HG03066 (cell line): ENCODE results near the gene USP54.
"Not testable (repeated sequence)": the region's sequence is repeated elsewhere in the genome, so short reads cannot be mapped to it uniquely, and the experiment has no call there.

Experiments
- ATAC-seq: cut with Tn5 transposase; IDR thresholded peaks from one replicate; pipeline ENCODE4 v1.9.1; 2021; ENCODE audit warnings: low read depth; ENCODE audit not compliant: unreplicated experiment

USP54 gene

DNA sequence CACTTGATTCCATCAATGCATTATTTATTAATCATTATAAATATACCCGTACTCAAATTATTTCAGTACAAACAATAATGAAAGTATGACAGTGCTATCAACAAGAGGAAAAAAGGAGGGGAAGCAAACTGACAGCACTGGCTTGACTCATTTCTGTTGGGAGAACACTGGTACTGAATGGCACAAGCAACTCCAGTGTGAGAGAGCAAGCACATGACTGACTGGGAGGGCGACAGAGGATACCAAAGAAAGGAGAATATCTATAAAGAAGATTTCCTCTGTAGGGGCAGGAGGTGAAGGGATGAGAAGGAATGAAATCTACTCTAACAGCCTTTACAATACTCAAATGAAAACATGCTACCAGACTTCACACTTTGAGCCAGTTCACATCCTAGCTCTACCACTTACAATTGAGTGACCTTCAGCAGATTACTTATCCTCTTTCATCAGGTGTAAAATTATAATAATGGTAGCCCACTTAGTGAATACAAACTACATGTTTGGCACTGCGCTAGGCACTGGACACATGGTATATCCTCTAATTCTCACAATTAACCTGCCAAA, 1.5 kb downstream of the USP54 start:
- no peak for ATAC-seq

DNA sequence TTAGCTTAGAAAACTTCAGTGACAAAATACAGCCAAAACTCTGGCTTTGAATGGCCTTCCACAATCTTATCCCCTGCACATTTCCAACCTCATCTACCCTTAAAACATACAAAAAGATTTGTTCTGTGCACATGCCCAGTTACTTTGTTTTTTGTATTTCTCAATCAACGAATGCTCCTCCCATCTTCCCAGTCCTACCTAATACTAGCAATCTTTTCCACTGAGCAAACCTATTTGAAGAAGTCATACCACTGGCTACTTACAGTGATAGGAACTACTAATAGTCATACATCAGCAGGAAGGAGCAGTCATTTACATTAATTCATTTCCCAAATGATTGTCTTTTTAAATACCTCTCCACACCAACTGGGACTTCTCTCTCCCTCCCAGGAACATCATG, 2.5 kb downstream of the USP54 start:
- ATAC-seq = no peak

DNA sequence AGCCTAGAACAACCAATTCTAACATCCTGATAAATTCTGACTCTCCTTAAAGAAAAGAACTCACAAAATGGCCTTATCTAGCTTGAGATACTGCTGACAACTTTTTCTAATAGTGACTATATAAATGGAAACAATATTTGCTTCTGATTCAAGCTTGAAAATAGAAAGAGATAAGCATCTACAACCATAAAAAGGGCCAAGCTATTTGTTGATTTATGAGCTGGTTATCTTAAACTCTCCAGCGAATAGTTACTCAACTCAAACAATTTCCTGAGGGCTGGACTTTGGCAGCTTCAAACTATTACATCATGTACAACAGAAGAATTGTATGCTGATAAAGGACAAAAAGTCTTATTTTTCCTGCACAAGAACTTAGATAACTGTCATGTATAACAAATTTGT, 4.6 kb downstream of the USP54 start:
- ATAC-seq = no peak

DNA sequence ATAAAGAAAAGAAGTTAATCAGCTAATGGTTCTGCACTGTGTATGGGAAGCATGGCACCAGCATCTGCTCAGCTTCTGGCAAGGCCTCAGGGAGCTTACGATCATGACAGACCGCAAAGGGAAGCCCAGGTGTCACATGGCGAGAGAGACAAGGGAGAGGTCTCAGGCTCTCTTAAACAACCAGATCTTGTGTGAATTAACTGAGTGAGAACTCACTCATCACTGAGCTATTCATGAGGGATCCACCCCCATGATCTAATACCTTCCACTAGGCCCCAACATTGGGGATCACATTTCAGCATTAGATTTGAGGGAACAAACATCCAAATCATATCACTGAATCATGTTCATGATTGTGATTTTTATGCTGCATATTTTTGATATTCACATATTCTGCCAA, 5.8 kb downstream of the USP54 start:
- no peak for ATAC-seq

DNA sequence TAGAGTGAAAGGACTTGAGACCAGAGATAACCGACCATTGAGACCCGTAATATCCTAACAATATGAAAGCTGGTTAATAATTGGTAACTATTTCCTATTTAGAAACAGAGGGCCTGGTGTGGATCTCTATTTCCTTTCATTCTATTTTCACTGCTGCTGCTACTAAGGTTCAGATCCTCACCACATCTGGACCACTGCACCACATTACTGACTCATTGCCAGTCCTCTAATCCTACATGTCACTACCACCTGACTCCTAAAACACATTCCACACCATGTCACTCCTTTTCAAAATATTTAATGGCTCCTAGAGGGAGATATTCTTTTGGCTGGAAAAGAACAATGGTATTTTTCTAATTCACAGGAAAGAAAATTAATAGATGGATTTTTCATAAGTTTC, 6.4 kb downstream of the USP54 start:
- no peak for ATAC-seq

DNA sequence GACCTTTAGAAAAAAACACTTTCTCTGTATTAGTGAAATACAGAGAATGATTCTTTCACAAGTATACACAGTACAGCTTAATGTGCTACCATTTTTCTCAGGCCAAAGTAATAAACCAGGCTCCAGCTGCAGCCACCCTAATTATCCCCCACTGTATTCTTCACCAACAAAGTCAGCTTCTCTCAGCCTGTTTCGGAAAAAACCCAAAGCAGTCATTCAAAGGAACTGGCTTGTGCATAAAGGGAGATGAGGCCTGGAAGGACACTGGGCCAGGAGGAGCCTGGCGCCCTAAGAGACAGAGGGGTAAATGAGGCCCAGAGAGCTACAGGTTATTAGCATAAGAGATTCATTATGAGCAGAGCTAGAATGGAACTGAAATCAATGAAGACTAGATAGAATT, 9.2 kb downstream of the USP54 start:
- no peak for ATAC-seq

DNA sequence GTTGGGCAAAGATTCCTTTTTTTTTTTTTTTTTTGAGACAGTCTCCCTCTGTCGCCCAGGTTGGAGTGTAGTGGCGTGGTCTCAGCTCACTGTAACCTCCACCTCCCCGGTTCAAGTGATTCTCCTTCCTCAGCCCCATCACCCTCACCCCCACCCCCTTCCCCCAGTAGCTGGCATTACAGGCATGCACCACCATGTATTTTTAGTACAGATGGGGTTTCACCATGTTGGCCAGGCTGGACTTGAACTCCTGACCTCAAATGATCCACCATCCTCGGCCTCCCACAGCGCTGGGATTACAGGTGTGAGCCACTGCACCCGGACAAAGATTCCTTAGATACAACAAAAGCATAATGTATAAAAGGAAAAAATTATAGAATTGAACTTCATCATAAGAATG, 12.2 kb downstream of the USP54 start:
- not testable (repeated sequence) for ATAC-seq

DNA sequence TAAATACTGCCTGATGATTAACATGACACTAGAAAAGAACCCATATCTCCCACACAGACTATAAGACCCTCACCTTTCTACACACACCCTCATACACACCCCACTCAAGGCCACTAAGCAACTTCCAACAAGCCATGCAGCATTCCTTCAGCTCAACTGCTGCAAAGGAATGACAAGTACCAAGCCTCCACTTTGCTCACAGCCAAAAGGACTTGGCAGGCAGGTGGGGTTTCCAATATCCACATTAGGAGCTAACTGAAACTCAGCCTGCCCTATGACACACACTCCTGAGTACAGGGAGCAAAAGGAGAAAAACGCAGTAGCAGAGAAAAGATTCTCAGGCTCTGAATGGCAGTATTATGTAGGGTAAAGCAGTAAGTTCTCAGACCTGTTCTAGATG, 13.4 kb downstream of the USP54 start:
- no peak for ATAC-seq

DNA sequence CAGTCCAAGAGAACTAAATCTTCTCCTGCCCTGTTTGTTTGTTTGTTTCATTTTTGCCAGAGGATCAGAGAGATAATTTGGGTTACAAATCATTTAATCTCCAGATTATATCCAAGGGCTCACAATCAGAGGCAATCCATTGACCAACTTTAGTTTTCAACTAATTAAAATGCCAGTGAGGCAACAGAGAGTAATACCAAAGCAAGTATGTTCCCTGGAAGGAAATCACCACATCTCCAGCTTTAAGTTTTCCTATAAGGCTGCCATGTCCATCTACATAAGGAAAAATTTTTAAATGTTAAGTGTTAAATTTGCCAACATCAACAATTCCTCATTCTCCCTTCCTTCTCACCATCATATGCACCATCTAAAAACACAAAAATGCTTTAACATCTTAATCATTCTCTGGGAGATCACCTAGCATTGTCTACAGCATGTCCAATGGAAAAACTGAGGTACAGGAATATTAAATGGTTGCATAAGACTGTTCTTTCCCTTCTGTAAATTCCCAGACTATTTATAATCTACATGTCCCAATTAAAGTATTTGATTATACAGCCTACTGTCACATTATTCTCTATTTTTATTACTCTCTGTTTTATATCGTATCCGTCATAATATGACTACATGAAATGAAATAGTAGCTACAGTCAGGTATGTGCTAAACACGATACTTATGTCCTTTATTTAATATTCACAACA, 14.1 kb downstream of the USP54 start:
- no peak for ATAC-seq

DNA sequence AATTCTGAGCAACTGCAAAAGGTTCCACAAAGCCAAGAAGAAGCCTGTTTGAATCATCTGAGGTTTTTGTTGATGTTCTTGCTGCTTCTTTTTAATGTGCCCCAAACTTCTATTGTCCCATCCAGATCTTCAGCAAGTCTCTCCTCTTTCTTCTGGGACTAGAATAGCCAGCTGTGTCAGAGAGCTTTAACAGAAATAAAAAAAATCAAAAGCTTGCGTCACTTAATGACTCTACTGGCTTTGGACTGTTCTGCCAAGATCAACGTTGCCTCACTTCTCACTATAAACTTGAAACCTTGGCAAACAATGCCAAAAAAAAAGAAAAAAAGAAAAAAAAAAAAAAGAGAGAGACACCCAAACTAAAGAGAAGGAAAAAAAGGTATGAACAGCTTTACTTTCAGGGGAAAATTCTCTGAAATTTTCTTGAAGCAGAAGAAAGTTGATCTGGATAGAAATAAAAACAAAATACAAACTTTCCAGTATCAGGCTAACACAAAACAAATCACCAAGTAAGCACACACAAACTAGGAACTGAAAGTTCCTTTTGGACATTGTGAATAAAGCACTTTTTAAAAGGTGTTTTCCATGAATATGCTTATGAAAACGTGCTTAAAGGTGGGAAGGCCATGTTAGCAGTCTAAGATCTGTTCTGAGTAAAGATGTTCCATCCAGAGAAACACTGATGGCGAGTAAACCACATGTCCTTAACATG, 14.8 kb downstream of the USP54 start:
- ATAC-seq = no peak

DNA sequence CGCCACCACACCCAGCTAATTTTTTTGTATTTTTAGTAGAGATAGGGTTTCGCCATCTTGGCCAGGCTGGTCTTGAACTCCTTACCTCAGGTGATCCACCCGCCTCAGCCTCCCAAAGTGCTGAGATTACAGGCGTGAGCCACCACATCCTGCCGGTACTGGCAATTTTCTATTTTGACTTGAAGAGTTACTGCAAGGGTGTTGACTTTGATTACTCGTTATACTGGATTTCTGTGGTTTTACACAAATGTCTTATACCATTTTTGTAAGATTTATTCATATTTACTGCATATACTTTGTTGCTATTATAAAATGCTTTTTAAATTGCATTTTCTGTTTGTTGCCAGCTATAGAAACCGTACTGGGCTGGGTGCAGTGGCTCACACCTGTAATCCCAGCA, 24.1 kb downstream of the USP54 start:
- ATAC-seq = not testable (repeated sequence)

DNA sequence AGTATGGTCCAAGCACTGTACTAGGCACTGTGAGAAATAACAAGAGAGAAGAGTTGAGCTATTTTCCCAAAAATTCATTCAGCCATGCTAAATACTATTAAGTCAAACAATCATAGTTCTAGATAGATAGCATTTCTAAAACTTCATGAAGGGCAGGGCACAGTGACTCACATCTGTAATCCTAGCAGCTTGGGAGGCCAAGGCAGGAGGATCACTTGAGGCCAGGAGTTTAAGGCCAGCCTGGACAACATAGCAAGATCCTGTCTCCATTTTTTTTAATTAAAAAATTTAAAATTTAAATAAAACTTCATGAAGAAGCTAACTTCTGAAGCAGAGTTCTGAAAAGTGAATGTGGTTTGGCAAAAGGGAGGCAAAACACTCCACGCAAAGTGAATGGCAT, 29.9 kb downstream of the USP54 start:
- ATAC-seq = no peak

DNA sequence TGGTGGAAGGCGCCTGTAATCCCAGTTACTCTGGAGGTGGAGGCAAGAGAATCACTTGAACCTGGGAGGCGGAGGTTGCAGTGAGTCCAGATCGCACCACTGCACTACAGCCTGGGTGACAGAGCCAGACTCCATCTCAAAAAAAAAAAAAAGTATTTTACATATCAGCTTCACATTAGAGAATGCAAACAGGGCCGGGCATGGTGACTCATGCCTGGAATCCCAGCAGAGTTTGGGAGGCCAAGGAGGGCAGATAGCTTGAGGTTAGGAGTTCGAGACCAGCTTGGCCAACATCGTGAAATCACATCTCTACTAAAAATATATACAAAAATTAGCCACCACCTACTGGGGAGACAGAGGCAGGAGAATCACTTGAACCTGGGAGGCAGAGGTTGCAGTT, 31.6 kb downstream of the USP54 start:
- ATAC-seq = no peak

DNA sequence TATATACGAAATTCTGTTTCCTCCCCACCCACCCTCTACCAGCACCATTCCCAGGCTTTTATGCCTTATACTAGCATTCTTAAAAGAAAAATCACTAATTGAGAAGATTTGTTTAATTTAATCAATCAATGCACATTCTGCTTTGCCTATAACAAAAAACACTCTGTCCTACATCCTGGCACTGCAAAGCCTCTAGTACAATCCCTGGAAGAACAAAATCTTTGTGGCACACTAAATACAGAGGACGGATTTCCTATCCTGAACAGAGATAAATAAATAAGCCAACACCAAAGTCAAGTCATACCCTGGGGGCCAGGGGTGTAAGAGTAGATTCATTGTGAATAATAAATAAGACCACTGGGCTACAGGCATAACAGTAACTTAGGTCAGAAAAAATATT, 34.3 kb downstream of the USP54 start:
- no peak for ATAC-seq

DNA sequence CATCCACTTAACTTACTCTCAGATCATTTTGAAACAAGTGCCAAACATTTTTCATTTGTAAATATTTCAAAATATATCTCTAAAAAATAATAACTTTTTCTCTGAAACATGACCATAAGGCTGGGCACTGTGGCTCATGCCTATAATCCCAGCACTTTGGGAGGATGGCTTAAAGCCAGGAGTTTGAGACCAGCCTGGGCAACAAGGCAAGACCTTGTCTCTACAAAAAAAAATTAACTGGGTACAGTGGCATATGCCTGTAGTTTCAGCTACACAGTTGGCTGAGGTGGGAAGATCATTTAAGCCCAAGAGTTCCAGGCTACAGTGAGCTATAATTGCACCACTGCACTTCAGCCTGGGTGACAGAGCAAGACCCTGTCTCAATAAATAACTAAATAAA, 36.4 kb downstream of the USP54 start:
- no peak for ATAC-seq

DNA sequence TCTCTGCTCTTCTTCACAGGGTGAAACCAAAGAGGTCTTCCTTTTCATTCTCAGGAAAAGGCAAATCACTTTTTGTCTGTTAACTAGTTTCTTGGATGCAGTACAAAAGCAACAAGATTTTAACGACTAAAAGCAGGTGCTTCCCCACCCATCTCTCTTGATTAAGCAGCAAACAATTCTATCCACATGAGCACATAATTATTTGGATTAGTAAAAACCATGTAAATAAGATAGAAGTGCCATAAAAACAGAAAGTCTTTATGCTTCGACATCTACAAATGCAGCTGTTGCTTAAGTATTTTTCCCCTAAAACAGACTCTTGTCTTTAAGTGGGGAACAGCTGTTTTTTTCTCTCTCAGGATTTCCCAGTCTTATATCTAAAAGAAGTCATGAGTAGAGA, 37.4 kb downstream of the USP54 start:
- ATAC-seq = no peak

DNA sequence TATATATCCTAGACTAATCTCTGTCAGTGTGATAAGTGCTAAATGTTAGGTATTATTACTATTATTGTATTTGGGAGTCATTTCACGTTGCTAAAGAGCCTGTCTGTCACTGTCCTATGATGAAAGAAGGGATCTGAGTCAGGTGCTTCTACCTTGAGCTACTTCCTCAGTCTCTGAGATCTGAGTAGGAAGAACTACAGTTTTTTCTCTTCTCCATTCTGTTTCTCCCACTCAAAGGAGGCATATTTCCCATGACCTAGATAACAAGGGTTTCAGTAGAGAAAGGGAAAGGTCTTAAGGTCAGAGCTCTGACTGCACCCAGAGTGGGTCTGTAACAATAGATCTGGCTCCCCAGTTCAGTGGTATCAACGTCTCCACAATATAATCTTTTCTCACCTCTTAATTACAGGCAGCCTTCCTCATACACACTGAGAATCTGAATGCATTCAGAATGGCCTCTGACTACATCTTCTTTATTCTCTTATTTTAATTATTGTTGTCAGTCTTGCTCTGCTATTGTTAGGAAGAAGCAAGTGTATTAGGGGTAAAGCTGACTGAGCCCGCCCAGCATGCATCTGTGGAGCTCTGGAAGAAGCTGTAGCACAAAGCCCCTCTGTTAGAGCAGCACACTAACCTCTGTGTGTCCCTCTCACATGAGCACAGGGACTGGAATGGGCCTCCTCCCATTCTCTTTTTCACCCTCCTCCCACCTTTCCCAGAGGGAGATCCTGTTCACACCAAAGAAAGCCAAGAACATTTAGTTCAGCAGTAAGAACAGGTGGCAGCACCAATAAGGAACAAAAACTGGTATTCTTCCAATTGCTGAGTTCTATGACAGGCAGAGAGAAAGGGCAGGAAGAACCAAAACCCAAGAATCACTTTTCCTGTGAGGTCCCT, 38.1 kb downstream of the USP54 start:
- ATAC-seq = no peak

DNA sequence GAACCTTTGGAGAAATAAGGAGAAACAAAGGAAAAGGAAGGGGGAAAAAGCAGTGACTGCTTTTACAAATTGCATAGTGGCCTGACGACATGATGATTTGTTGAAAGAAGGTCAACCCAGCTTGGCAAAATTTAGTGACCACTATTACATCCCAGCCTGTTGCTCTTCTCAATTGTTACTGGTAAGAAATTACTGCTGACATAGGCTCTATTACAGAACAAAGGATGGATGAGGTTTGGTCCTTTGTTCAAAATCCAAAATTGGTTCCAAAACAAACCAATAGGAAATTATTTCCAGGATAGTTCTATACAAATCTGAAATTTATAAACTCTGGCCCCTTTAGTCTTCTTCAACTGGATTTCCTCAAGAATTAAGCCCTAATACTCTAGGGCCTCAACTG, 39.6 kb downstream of the USP54 start:
- ATAC-seq = no peak

DNA sequence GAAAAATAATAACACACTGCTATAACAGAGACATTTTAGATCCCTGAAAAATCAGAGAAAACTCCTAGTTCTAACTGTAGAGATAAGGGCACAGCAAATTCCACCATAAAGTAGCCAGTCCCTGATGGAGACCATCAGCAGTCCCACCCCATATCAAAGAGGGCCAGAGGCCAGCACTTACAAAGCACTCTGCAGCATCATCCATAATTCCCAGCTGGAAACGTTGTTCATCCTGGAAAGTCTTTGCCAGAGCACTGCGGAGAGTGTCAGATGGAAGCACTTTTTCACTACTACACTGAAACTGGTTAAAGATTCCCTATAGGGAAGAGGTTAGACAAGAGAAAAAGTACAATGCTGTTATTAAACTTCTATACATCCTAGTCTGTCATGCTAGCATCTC, 45.8 kb downstream of the USP54 start:
- no peak for ATAC-seq

DNA sequence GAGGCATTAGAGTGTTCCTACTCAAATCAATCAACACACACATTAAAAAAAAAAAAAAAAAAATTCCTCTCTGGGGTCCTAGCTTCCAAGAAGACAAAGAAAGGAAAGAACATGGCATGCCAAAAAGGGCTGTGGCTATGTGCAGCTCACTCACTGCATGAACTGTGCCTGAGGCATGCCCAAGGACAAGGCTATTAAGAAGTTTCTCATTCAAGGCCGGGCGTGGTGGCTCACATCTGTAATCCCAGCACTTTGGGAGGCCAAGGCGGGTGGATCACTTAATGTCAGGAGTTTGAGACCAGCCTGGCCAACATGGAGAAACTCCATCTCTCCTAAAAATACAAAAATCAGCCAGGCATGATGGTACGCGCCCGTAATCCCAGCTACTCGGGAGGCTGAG, 53.4 kb downstream of the USP54 start:
- ATAC-seq = no peak

DNA sequence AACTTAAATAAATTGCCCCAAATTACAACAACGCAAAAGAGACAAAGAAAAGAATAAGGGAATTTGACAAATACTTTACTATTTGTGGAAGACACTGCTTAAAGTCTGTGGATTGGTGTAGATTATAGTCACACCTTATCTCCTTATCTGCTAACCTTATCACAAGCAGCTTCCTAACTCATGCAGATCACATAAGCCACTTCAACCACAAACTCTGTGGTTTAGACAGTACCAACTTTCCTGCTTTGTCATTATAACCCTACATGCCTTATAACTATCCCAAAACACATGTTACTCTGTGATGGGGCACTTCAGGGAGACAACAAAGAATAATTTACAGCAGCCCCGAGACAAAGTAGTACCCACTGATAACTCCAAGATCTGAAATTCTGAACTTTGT, 53.9 kb downstream of the USP54 start:
- ATAC-seq = no peak
